ENCODE data around the gene HBG1.
"Not testable (repeated sequence)": the region's sequence is repeated elsewhere in the genome, so short reads cannot be mapped to it uniquely, and the experiment has no call there.

Gene HBG1

DNA sequence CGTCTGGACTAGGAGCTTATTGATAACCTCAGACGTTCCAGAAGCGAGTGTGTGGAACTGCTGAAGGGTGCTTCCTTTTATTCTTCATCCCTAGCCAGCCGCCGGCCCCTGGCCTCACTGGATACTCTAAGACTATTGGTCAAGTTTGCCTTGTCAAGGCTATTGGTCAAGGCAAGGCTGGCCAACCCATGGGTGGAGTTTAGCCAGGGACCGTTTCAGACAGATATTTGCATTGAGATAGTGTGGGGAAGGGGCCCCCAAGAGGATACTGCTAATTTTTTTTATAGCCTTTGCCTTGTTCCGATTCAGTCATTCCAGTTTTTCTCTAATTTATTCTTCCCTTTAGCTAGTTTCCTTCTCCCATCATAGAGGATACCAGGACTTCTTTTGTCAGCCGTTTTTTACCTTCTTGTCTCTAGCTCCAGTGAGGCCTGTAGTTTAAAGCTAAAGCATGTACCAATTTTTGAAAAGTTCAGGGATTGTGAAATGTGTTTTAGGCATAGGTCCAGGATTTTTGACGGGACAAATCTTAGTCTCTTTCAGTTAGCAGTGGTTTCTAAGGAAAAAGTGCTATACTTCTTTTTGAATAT lies at the start of gene HBG1:
Gene HBG1 (minus strand): TSS at position 51 of the 590 bp plus-strand sequence. CDS start 53 bp downstream, outside the sequence.
- not testable (repeated sequence) for DNase-seq (ENCODE audit: low read depth)

DNA sequence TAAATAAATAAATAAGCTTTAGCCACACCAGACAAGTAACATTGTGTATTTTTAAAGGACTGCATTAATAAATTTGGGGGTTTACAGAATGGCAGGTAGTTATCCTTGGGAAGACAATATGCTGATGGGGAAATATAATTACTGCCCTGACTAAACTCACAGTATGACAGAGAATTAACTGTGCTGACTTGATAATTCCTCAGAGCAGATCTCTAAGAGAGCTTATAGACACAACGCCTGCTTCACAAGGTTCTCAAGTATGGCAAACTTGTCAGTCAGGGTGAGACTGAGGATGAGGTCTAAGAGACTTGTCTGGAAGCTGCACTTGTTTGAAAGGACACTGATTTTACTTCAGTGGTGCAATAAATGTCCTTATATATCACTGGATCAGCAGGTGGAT lies 48.8 kb upstream of the HBG1 start:
- DNase-seq (ENCODE audit: low read depth) = no peak

DNA sequence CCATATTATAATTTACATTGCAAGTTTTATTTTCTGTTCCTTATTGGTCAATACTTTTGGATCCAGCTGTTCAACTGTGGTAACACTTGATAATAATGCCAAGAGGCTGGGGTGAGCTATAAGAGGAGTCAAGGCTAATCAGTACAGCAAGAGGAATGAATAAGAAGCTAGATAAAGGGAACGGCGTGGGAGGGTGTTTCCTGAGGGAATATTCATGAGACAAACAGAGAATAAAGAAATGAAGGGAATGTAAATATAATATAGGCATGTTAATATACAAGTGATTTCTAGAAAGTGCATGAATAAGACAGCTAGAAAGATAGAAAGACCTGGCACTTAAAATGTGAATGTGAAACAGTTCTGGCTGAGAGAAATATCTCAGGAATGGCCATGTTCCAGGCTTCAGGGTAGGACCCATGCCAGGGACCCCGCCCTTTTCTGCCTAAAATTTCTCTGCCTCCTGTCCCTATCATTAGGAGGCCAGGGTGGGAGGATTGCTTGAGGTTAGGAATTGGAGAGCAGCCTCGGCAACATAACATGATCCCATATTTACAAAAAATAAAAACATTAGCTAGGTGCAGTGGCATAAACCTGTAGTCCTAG lies 48.2 kb upstream of the HBG1 start:
- DNase-seq (ENCODE audit: low read depth) = no peak

DNA sequence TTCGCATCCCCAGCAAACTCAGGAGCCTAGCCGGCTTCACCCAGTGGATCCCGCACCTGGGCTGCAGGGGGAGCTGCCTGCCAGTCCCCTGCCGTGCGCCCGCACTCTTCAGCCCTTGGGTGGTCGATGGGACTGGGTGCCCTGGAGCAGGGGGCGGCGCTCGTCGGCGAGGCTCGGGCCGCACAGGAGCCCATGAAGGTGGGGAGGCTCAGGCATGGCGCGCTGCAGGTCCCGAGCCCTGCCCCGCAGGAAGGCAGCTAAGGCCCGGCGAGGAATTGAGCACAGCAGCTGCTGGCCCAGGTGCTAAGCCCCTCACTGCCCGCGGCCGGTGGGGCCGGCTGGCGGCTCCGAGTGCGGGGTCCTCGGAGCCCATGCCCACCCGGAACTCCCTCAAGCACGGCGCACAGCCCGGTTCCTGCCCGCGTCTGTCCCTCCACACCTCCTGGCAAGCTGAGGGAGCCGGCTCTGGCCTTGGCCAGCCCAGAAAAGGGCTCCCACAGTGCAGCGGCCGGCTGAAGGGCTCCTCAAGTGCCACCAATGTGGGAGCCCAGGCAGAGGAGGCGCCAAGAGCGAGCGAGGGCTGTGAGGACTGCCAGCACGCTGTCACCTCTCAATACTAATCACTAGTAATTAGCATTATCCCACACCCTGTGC lies 44.8 kb upstream of the HBG1 start:
- DNase-seq (ENCODE audit: low read depth) = not testable (repeated sequence)

DNA sequence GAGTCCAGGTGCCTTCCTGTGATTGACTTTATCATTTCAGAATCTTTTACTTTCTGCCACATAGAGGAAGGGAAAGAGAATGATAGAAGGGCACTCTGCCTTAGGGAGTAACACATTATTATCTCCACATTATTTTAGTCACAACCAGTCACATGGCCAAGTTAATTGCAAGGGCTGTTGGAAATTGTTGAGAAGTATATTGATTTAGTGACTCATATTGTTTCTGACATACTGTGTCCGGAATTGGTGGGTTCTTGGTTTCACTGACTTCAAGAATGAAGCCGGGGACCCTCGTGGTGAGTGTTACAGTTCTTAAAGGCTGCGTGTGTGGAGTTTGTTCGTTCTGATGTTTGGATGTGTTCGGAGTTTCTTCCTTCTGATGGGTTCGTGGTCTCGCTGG lies 43.4 kb upstream of the HBG1 start:
- DNase-seq (ENCODE audit: low read depth) = no peak

DNA sequence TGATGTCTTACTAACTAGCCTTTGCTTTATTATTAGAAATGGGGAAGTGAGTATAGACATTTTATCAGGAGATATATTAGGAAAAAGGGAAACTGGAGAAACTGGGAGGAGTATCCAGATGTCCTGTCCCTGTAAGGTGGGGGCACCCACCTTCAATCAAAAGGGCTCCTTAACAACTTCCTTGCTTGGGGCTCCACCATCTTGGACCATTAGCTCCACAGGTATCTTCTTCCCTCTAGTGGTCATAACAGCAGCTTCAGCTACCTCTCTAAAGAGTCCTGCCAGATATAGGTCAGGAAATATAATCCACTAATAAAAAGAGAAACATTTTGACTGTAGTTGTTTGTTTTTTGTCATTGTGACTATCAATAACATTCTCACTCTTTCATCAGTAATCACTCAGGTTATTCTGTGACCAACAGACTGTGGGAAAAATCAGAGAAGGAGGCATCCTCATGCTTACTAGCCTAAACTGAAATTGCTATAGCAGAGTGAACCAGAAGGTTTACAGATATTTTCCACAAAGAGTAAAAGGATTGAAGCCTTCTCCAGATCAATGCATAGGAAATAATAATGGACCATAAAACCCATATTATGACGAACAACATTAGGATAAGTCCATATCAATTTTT lies 41.7 kb upstream of the HBG1 start:
- no peak for DNase-seq (ENCODE audit: low read depth)

DNA sequence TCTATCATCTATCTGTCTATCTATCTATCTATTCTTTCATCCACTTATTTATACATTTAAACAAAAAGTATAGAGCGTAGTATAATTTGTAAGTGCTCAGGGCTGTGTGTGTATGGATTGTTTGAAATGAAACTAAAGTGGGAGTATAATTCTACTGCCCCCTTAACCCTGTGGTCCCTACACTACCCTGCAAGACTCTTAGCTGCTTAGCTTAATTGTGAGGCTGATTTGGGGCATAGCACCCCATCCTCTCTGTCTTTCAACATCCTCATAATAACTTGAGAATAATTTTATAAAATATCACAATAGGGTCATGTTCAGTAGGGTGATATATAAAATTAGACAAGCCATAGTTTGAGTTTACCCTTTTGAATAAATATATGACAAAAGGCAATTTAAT lies 40.4 kb upstream of the HBG1 start:
- DNase-seq (ENCODE audit: low read depth) = no peak

DNA sequence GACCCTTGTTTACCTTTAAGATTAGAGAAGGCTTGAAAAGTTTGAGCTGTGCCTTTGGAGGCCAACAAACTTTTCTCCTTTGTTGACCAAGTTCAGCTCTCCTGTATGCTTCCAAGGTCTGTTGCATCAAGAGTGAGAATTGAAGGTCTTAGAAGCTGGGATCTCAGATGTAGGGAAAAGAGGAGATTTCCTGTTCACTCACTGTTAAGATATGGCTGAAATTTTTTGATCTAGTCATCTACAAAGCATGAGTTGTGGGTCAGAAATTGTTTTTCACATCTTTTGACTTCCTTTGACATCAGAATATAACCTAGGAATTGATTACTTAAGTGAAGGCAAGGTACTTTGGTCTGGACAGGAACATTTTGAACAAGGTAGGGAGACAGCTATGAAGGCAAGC lies 40.0 kb upstream of the HBG1 start:
- no peak for DNase-seq (ENCODE audit: low read depth)

DNA sequence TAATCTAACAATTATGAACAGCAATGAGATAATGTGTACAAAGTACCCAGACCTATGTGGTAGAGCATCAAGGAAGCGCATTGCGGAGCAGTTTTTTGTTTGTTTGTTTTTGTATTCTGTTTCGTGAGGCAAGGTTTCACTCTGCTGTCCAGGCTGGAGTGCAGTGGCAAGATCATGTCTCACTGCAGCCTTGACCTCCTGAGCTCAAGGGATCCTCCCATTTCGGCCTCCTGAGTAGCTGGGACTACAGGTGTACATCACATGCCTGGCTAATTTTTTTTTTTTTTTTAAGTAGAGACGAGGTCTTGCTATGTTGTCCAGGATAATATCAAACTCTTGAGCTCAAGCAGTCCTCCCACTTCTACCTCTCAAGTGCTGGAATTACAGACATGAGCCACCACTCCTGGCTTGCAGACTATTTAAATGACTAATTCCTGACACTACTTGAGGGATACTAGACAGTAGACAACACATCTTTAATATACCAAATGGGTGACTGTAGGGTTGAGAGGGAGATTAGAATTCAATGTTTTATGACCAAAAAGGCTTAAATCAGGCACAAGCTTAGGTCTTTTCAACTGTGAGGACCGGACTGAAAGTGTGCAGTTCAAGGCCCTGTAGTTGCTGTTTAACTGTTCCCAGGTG lies 39.4 kb upstream of the HBG1 start:
- no peak for DNase-seq (ENCODE audit: low read depth)

DNA sequence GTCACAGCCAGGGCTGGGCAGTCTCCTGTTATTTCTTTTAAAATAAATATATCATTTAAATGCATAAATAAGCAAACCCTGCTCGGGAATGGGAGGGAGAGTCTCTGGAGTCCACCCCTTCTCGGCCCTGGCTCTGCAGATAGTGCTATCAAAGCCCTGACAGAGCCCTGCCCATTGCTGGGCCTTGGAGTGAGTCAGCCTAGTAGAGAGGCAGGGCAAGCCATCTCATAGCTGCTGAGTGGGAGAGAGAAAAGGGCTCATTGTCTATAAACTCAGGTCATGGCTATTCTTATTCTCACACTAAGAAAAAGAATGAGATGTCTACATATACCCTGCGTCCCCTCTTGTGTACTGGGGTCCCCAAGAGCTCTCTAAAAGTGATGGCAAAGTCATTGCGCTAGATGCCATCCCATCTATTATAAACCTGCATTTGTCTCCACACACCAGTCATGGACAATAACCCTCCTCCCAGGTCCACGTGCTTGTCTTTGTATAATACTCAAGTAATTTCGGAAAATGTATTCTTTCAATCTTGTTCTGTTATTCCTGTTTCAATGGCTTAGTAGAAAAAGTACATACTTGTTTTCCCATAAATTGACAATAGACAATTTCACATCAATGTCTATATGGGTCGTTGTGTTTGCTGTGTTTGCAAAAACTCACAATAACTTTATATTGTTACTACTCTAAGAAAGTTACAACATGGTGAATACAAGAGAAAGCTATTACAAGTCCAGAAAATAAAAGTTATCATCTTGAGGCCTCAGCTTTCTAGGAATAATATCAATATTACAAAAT lies 38.6 kb upstream of the HBG1 start:
- DNase-seq (ENCODE audit: low read depth) = no peak

DNA sequence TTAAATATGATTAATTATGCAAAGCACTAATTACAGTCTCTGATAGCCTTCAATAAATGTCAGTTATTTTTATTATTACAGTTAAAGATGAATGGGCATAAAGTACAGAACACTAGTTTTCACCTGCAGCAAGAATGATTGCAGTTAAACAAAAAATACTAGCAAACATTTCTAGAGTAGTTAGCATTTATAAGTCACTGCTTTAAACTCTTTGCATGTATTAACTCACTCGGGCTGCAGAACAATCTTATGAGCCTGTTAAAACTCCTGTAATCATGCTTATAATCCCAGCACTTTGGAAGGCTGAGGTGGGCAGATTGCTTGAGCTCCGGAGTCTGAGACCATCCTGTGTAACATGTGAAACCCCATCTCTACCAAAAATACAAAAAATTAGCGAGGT lies 37.2 kb upstream of the HBG1 start:
- no peak for DNase-seq (ENCODE audit: low read depth)

DNA sequence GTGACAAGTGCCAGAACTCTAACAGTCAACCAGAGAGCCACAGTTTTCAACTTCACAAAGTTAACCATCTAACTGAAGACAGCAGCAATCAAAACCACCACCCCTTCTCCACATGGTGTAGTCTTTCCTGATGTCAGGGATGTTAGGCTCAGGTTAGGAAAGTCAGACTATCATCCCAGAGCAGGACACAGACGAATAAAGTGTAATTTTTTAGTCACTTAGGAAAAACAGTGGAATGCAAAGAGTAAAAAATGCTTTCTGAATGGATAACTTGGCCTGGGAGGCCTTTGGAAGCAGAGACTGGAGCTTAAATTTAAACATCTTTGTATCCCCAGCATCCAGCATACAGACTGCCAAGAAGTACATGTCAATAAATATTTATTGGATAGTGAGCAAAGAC lies 36.7 kb upstream of the HBG1 start:
- DNase-seq (ENCODE audit: low read depth) = no peak

DNA sequence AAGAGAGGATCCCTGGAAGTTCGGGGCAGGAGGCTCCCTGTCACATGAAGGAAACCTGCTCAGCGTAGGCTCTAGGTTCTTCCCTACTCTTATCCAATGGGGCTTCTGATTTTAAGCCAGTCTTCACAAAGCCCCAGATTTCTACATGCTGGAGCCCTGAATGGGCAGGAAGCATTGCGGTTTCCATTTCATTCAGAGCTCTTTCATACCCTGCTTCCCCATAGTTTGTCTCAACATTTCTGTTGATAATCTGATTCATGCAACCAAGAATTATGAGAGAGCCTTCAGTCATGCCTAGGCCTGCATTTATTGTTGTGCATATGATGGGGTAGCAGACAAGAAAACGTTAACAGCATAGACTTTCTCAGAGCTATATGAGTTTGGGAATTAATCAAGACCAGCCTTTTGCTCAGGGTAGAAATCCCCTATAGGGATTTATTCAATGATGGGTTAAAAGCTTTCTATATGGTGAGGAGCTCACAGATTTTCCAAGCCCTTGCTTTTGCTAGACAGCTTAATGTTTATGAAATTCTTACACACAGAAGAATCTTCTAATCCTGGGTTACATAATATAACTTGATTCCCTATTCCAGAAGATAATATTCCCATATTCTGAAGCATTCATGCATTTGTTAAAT lies 36.2 kb upstream of the HBG1 start:
- DNase-seq (ENCODE audit: low read depth) = no peak

DNA sequence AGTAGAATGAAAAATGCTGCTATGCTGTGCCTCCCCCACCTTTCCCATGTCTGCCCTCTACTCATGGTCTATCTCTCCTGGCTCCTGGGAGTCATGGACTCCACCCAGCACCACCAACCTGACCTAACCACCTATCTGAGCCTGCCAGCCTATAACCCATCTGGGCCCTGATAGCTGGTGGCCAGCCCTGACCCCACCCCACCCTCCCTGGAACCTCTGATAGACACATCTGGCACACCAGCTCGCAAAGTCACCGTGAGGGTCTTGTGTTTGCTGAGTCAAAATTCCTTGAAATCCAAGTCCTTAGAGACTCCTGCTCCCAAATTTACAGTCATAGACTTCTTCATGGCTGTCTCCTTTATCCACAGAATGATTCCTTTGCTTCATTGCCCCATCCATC lies 35.0 kb upstream of the HBG1 start:
- DNase-seq (ENCODE audit: low read depth) = no peak

DNA sequence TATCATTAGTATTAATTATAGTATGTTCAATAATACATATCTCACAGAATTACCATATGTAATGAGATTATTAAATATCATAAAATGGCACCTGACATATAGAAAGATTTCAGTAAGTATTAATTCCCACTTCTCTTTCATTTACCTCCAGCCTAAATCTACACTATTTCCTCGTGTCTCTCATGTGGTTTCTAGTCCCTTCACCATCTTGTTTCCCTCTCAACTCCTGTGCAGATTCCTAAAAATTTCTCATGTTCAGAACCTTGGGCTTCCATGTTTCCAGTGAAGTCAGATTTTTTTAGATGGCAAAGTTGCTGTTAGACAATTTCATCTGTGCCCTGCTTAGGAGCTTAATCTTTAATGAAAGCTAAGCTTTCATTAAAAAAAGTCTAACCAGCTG lies 34.2 kb upstream of the HBG1 start:
- DNase-seq (ENCODE audit: low read depth) = no peak

DNA sequence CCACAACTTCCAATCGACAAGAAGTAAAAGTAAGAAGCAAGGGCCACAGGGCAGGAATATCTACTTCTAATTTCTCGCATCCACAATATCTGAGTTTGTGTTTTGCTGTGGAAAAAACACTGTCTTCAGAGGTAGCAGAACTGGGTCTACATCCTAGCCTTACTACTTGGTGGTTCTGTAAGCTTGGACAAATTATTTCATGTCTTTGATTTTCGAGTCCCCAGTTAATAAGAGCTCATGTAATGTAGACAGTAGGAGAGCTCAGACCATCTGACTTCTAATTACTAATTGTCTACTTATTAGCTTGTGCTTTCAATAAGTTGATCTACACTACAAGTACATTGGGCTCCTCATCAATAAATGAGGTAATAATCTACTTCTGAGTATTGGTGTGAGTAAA lies 33.4 kb upstream of the HBG1 start:
- no peak for DNase-seq (ENCODE audit: low read depth)

DNA sequence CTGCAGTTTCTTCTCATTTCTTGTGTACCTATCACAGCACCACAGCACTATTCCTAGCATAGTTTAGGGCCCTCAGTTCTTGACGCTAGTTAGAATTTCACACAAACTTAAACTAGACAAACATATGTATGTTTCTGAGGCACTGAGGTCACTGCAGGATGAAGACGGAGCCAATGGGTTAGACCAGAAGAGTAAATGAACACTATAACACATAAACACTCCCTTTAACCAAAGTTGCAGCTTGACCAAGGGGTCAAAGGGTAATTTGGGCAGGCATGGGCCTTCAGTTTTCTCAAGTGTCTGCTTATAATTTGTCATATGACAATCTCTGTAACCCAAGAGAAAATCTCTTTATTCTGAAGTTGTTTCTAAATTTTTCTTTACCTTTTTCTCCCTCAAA lies 33.0 kb upstream of the HBG1 start:
- DNase-seq (ENCODE audit: low read depth) = no peak

DNA sequence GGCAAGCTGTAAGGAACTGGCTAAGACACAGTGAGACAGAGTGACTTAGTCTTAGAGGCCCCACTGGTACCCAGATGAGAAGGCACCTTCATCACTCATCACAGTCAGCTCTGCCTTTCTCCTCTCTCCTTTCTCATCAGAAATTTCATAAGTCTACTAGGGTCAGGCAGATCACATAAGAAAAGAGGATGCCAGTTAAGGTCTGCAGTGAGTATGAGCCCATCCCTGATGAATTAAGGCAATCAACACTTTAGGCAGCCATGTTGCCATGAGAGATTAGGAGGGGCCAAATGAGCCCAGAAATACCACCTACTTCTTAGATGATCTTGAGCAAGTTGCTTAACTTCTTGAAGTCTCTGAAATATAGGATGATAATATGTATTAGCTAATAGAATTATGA lies 31.9 kb upstream of the HBG1 start:
- no peak for DNase-seq (ENCODE audit: low read depth)

DNA sequence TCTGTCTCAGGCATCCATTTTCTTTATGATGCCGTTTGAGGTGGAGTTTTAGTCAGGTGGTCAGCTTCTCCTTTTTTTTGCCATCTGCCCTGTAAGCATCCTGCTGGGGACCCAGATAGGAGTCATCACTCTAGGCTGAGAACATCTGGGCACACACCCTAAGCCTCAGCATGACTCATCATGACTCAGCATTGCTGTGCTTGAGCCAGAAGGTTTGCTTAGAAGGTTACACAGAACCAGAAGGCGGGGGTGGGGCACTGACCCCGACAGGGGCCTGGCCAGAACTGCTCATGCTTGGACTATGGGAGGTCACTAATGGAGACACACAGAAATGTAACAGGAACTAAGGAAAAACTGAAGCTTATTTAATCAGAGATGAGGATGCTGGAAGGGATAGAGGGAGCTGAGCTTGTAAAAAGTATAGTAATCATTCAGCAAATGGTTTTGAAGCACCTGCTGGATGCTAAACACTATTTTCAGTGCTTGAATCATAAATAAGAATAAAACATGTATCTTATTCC lies 31.0 kb upstream of the HBG1 start:
- no peak for DNase-seq (ENCODE audit: low read depth)

DNA sequence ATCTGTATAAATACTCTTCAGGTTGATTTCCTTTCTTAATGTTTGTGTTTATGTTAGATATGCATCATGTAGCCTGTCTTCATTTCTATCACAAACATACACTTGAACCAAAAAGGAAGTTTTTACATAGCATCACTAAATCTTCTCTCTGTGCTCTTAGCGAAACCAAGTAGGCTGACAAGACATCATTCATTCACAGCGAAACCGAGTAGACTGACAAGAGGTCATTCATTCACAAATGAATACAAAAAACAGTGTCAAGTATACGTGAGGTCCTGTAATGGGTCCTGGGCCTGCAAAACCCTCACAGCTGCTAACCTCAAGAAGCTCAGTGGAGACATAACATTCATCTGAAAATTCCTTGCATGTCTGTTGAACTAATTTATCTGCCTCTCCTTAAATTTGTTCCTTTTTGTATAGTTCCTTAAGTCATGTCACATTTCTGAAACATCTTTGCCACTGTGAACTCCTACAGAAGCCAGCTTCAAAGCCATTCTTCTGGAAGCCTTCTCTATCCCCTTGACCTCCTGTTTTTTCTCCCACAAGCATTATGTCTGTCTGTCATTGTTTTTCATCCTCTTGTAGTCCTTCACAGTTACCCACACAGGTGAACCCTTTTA lies 29.9 kb upstream of the HBG1 start:
- DNase-seq (ENCODE audit: low read depth) = no peak

All from activated T-cell treated with anti-CD3 and anti-CD28 coated beads for 24 hours (primary cell).